Stimulated activated CD8-positive, alpha-beta memory T cell treated with anti-CD3 and anti-CD28 coated beads, Interleukin-12 subunit alpha, Interleukin-12 subunit beta, amount 100 ng/mL, for 4 hours (primary cell): ENCODE measurements around the gene NCEH1.
A peak's percentile ranks its signal among the peaks of the same experiment; 100 is the strongest.
"Not testable (repeated sequence)": the region's sequence is repeated elsewhere in the genome, so short reads cannot be mapped to it uniquely, and the experiment has no call there.

Source experiments
- DNase-seq: peaks from one replicate; pipeline ENCODE4 v3.0.0-alpha.2; 2020; ENCODE audit warnings: low read depth

Gene NCEH1, protein sequence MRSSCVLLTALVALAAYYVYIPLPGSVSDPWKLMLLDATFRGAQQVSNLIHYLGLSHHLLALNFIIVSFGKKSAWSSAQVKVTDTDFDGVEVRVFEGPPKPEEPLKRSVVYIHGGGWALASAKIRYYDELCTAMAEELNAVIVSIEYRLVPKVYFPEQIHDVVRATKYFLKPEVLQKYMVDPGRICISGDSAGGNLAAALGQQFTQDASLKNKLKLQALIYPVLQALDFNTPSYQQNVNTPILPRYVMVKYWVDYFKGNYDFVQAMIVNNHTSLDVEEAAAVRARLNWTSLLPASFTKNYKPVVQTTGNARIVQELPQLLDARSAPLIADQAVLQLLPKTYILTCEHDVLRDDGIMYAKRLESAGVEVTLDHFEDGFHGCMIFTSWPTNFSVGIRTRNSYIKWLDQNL

DNA sequence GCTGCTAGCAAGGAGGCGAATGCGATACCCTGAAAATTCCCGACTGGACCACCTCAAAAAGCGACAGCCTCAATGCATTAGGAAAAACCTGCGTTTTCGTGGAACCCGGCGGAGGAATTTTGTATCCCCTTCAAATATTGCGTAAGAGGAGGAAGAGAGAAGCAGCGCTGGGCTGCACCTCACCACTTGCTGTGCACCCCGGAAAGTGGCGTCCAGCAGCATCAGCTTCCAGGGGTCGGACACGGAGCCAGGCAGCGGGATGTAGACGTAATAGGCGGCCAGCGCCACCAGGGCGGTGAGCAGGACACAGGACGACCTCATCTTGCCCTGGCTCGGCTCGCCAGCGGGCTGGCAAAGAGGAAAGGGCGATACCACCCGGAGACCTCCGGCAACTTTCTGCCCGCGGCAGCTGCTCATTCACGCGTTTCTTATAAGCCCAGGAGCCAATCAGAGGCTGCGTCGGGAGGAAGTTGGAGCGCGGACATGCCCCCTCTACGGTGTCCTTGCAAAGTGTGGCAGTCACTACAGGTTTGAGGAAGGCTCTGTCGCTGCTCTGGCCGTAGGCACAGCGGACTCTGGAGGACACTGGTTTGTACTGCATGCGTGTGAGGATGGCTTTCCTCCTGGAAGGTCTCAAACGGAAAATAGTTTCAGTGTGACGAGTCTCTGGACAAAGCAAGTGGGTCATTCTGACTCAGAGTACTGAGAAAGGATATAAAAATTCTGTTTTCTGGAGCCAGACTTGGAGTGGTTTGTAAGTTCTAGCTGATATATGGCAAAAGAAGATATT lies at the start of gene NCEH1:
TSS of gene NCEH1 (minus strand) at position 404 of the 790 bp plus-strand sequence. CDS start at position 321, 83 bp downstream.
- DNase-seq = peak; percentile 50

- DNase-seq = not testable (repeated sequence)
Measured at GRCh38 chr3:172760416-172760815, 49.5 kb upstream of the NCEH1 start.

DNA sequence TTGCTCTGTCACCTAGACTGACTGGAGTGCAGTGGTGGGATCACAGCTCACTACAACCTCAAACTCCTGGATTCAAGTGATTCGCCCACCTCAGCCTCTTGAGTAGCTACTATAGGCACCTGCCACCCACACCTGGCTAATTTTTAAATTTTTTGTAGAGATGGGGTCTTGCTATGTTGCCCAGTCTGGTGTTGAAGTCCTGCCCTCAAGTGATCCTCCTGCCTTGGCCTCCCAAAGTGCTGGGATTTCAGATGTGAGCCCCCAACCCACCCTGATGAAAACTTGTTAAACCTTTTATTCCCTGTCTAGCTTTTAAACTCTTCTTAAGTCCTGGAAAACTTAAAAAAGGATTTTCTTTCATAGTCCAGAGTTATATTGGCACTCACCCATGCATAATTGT lies 42.3 kb upstream of the NCEH1 start:
- no peak for DNase-seq

GRCh38 chr3:172752651-172753050 lies 41.8 kb upstream of the NCEH1 start:
- DNase-seq = no peak

DNA sequence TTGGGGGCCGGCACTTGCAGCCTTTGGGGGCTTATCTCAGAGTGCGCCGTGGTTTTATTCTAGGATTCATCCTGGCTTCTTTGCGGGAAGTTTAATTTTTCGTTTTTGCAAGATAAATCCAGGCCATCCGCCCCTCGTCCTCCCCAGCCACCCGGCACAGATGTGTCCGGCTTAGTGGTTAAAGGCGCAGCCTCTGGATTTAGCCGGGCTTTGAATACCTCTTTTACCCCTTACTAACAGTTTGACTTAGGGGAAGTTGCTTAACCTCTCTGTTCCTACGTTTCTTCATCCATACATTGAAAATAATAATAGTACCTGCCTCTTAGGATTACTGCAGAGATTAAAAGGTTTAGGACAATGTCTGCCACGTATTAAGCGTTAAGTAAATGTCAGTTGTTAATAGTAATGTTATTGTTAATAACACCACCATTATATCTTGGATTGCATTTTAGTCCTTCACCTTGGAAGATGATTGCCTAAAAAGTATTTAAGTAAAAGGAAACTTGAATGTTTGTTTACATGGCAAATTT lies 40.4 kb upstream of the NCEH1 start:
- DNase-seq = no peak

- DNase-seq = peak; percentile 88
Measured at GRCh38 chr3:172750368-172751174, 39.7 kb upstream of the NCEH1 start, which contains the start of gene ECT2. ECT2 (plus strand) TSS chr3:172750726; CDS start chr3:172754531, 3,805 bp downstream.

DNA sequence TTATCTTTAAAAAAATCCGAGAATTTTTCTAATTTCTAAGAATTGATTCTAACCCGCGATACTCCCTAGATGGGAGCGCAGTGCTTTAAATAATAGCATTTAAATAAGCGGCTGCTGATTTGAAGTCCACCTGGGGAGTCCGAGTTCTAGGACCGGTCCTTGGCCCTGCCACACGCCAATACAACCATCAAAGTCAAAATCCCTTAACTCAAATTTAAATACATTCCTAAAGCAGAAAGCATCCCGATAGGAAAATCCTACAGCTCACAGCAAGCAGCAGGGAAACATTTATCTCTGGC lies 39.2 kb upstream of the NCEH1 start:
- DNase-seq = no peak

DNA sequence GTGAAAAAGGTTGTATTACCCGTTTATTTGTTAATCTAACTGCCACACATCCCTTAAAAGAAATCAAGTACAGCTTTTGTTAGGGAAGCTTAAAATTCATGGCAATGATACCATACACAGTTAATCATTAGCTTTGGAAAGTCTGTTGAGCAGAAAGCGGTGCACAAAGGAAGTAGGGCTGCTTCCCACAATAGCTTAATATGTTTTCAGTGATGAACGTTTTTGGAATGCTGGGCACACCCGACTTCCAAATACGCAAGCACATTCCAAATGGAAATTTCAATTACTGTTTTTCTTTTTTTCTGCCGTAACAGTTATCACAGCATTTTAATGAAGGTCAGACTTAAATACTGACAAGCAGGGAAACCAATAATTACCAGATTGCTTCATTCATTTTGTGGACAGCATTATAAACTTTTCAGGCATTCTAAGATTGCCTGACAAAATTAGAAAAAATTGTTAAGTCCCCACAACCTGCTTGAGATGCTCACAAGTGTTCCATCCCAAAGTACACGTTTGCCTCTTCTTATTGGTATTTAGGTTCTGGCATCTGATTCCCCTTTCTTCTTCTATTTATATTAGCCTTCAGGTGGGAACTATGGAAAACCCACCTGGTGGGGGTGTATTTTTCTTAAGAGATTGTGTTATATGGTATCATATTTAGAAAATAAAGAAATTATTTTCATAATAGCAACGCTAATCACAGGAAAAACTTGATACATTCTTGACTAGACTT lies 38.5 kb upstream of the NCEH1 start:
- DNase-seq = no peak

DNA sequence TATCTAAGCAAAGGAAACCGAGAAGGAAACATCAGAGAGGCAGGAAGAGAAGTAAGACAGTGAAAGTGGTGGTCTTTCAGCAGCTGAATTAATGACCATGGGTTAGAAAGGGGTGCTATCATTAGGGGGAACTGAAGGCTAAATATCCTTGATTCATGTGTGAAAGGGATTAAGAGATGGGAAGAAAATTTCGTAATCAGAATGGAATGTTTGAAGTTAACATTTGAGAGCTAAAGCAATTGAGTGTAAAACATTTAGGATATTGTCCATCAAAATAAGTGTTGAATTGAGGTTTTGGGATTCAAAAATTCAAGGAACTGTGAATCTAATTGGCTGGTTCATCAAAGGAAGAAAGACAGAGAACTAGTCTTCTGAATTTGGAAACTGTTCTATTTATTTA lies 35.6 kb upstream of the NCEH1 start:
- no peak for DNase-seq

DNA sequence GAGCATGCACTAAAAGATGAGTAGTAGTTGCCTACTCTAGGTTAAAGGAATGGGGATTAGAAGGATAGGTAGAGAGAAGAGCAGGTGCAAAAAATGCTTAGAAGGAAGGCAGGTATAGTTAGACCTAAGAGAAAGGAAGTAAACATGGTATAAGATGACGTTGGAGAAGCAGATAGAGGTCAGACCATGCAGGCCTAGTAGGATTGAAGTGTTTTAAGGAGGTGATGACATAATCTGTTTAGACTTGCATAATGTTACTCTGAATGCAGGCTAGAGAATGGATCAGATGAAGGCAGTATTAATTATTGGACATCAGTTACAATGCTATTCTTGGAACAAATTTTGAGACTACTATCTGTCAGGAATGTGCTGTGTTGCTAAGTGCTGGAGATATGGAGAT lies 28.6 kb upstream of the NCEH1 start:
- no peak for DNase-seq

DNA sequence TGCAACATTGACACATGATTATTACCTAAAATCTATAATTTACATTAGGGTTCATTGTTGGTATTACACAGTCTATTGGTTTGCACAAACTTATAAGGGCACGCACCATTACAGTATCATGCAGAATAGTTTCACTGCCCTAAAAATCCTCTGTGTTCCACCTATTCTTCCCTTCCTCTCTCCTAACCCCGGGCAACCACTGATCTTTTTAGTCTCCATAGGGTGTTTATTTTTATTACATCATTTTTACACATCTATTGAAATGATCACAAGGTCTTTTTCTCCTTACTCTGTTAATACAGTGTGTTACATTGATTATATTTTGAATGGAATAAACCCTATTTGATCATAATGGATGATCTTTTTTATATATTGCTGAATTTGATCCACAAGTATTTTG lies 24.1 kb upstream of the NCEH1 start:
- DNase-seq = no peak

GRCh38 chr3:172726380-172726779 lies 15.5 kb upstream of the NCEH1 start:
- no peak for DNase-seq

DNA sequence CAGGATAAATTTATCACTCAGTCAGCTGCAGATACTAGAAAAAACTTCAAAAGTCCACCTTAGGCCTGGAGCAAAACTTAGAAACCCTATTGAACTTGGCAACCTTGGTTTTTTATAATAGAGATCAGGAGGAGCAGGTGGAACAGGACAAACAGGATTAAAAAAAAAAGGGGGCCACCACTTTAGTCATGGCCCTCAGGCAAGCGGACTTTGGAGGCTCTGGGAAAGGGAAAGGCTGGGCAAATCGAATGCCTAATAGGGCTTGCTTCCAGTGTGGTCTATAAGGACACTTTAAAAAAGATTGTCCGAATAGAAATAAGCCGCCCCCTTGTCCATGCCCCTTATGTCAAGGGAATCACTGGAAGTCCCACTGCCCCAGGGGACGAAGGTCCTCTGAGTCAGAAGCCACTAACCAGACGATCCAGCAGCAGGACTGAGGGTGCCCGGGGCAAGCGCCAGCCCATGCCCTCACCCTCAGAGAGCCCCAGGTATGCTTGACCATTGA lies 11.7 kb upstream of the NCEH1 start:
- DNase-seq = not testable (repeated sequence)

GRCh38 chr3:172717493-172718088 lies 6.7 kb upstream of the NCEH1 start:
- no peak for DNase-seq

GRCh38 chr3:172716476-172716875 lies 5.6 kb upstream of the NCEH1 start:
- no peak for DNase-seq

GRCh38 chr3:172713316-172713715 lies 2.4 kb upstream of the NCEH1 start:
- no peak for DNase-seq

- no peak for DNase-seq
Measured at GRCh38 chr3:172711454-172711795, 558 bp upstream of the NCEH1 start.

GRCh38 chr3:172709774-172710663 lies 848 bp downstream of the NCEH1 start:
- no peak for DNase-seq

DNA sequence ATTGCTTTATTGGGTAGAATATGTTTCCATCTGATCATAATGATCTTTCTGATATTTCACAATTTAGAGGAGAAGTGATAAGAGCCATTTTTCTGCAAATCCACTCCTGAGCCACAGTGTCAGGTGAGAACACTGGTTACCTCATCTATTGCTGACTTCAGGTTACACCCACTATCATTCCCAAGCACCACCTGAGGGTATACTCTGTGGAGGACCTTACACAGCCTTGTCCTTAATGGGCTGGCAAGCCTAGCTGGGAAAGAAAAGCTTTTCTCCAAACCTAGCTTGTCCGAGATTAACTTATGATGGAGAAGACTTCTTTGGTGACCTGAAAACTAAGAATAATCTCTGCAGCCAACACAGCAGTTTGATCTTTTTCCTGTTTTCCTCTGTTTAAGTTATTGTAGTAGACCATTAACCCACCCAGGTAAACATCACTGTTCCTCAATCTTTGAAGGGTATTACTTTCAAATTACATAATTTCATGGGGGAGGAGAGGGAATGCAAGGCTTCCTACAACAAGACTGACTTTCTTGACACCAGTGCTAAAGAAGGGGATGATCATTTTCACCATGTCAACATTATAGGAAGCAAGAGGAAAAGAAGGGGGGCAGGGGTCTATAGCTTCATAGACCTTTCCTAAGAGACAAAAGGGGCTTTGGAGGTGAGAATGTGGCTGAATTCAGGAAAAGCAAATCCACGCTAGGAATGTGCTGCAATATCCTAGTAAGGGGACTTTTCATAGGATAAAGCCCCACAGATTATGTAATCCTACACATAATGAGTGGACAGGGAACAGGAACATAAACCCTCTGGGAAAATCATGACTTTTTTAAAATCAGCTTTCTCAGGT lies 1.7 kb downstream of the NCEH1 start:
- no peak for DNase-seq
